ENCODE measurements around the gene C19orf33.

The C19orf33 gene

DNA sequence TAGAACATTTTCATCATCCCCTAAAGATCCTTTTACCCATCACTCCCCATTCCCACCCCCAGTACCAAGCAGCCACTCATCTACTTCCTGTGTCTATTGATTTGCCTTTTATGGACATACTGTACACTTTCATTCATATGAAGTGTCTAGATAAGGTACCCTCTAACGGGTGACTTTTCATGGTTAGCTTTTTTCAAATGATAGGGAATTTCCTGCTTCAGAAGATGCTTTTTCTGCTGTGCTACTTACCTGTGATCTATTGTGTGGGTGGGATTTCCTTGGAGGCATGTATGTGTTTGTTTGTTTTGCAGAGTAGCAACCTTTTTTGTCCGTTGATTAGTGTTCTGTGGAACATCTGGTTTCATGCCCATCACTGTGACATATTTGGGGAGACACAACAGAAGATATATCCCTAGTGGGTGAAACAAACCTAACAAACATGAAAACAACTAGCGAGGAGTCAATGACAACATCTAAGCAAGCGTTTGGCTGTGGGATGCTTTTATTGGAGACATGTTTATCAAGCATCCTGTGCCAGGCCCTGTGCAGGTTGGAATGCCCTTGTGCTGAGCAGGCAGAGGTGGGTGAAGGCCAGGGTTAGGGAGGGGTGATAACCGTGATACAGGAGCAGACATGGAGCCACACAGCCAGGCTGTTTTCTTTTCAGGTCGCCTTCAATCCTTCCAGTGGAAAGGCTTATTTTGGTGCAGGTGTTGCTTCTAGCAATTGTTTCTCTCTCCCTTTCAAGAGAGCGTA lies 22.1 kb upstream of the C19orf33 start:
- no peak overlapping the region for H3K4me3 ChIP-seq (ENCODE audit: low read depth, low read length)
- peaks cover 35% of the 10 kb centered on the region for H3K36me3 ChIP-seq (ENCODE audit: control insufficient read depth, insufficient read depth, low read length)
- H3K27ac ChIP-seq (ENCODE audit: low read depth, low read length) = no peak overlapping the region
- H3K27me3 ChIP-seq (ENCODE audit: control insufficient read depth, insufficient read depth, low read length) = no peaks in the 10 kb centered on the region
- no peaks in the 10 kb centered on the region for H3K9me3 ChIP-seq (ENCODE audit: control insufficient read depth, insufficient read depth, low read length)
- H3K9ac ChIP-seq (ENCODE audit: low read depth, low read length) = no peak overlapping the region
- no peaks in the 10 kb centered on the region for H3K4me1 ChIP-seq (ENCODE audit: control insufficient read depth, insufficient read depth, low read length)

DNA sequence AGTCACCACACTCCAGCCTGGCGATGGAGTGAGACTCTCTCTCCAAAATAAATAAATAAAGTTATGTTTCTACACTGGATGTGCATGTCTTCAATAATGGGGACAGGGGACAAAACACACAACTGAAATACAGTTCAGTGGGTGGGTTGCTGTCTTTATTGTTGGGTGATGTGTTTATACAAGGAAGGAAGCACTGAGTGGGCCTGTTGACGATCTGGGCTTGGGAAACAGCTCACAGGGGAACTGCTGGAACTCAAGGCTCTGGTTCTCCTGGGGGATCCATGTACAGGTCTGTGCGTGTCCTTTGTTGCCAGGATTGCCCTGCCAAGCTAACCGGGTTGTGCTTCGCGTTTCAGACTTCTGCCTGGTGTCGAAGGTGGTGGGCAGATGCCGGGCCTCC lies 20.8 kb upstream of the C19orf33 start:
- H3K4me1 ChIP-seq (ENCODE audit: control insufficient read depth, insufficient read depth, low read length) = no peaks in the 10 kb centered on the region
- H3K27me3 ChIP-seq (ENCODE audit: control insufficient read depth, insufficient read depth, low read length) = no peaks in the 10 kb centered on the region
- H3K9ac ChIP-seq (ENCODE audit: low read depth, low read length) = no peak overlapping the region
- H3K36me3 ChIP-seq (ENCODE audit: control insufficient read depth, insufficient read depth, low read length) = peaks cover 44% of the 10 kb centered on the region
- no peak overlapping the region for H3K27ac ChIP-seq (ENCODE audit: low read depth, low read length)
- H3K9me3 ChIP-seq (ENCODE audit: control insufficient read depth, insufficient read depth, low read length) = no peaks in the 10 kb centered on the region
- no peak overlapping the region for H3K4me3 ChIP-seq (ENCODE audit: low read depth, low read length)

DNA sequence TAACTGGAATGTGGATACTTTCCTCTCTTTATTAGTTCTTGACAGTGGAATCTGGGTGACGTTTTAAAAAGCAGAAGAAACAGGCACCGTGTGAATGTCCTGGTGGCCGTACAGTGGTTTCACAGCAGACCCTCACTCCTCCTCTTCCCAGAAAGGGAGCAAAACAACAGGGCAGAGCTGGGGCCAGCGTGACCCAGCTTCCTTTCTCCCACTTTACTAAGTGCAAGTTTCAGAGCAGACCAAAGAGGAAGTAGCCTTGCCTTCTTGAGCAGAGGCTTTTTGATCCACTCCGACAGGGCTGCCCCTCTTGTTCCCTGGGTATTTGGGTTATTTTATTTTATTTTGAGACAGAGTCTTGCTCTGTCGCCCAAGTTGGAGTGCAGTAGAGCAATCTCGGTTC lies 19.6 kb upstream of the C19orf33 start:
- Histone ChIP-seq H3K4me3 (ENCODE audit: low read depth, low read length) (no peak overlapping the region), H3K36me3 (ENCODE audit: control insufficient read depth, insufficient read depth, low read length) (peaks cover 54% of the 10 kb centered on the region), H3K27me3 (ENCODE audit: control insufficient read depth, insufficient read depth, low read length) (no peaks in the 10 kb centered on the region), H3K9ac (ENCODE audit: low read depth, low read length) (no peak overlapping the region), H3K4me1 (ENCODE audit: control insufficient read depth, insufficient read depth, low read length) (no peaks in the 10 kb centered on the region), H3K9me3 (ENCODE audit: control insufficient read depth, insufficient read depth, low read length) (no peaks in the 10 kb centered on the region), H3K27ac (ENCODE audit: low read depth, low read length) (no peak overlapping the region)

DNA sequence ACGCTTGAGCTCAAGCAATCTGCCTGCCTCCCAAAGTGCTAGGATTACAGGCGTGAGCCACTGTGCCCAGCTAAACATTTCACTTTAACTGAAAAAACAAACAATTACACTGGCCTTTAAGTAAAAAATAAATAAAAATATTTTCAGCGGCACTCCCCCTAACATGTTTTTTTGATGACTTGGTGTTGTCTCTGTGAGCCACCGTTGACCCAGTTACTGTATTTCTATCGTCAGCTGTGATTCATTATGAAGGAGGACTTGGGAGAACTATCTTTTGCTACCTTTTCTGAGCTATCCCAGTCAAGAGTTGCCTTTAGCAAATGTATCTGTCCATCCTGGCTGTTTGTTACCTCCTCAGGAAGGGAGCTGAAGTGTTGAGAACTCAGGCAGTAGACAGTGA lies 18.5 kb upstream of the C19orf33 start:
- peaks cover 57% of the 10 kb centered on the region for H3K36me3 ChIP-seq (ENCODE audit: control insufficient read depth, insufficient read depth, low read length)
- no peaks in the 10 kb centered on the region for H3K9me3 ChIP-seq (ENCODE audit: control insufficient read depth, insufficient read depth, low read length)
- H3K27me3 ChIP-seq (ENCODE audit: control insufficient read depth, insufficient read depth, low read length) = no peaks in the 10 kb centered on the region
- H3K4me1 ChIP-seq (ENCODE audit: control insufficient read depth, insufficient read depth, low read length) = no peaks in the 10 kb centered on the region
- no peak overlapping the region for H3K27ac ChIP-seq (ENCODE audit: low read depth, low read length)
- H3K9ac ChIP-seq (ENCODE audit: low read depth, low read length) = no peak overlapping the region
- no peak overlapping the region for H3K4me3 ChIP-seq (ENCODE audit: low read depth, low read length)

GRCh38 chr19:38287604-38288003 lies 16.4 kb upstream of the C19orf33 start:
- Histone ChIP-seq H3K4me1 (ENCODE audit: control insufficient read depth, insufficient read depth, low read length) (no peaks in the 10 kb centered on the region), H3K27me3 (ENCODE audit: control insufficient read depth, insufficient read depth, low read length) (no peaks in the 10 kb centered on the region), H3K4me3 (ENCODE audit: low read depth, low read length) (no peak overlapping the region), H3K27ac (ENCODE audit: low read depth, low read length) (no peak overlapping the region), H3K9me3 (ENCODE audit: control insufficient read depth, insufficient read depth, low read length) (no peaks in the 10 kb centered on the region), H3K36me3 (ENCODE audit: control insufficient read depth, insufficient read depth, low read length) (peaks cover 77% of the 10 kb centered on the region), H3K9ac (ENCODE audit: low read depth, low read length) (no peak overlapping the region)

DNA sequence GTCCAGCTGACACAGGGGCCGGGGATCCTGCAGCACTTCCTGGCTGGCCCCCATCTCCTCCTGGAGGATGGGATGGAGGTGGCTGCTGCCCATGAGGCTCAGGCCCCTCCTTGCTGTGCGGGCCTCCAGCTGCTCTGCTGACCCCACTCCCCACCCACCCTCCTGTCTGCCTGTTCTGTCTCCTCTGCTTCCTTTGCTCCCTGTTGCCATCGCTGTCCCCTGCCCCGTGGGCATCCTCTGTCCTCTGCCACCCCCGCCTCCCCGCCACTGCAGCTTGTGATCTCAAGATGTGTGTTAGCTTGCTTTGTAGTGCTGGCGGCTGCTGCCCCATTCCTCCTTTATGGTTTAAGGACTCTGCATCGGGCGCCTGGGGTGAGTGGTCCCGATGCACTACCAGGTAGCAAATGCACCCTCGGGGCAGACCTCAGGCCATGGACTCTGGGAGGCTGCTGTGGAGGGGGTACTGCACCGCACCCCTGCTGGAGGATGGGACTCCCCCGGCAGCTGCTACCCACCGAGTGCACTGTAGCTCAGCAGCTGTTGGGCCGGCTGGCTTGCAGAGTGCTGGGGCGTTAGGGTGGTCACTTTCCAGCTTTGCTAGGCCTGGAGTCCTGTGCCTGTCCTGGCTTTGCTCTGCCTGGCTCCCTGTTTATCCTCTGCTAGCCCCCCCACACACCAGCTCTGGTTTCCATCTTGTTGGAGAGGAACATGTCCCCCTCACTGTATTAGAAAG lies 15.8 kb upstream of the C19orf33 start:
- no peak overlapping the region for H3K9ac ChIP-seq (ENCODE audit: low read depth, low read length)
- no peaks in the 10 kb centered on the region for H3K4me1 ChIP-seq (ENCODE audit: control insufficient read depth, insufficient read depth, low read length)
- H3K4me3 ChIP-seq (ENCODE audit: low read depth, low read length) = no peak overlapping the region
- peaks cover 81% of the 10 kb centered on the region for H3K36me3 ChIP-seq (ENCODE audit: control insufficient read depth, insufficient read depth, low read length)
- no peaks in the 10 kb centered on the region for H3K27me3 ChIP-seq (ENCODE audit: control insufficient read depth, insufficient read depth, low read length)
- no peak overlapping the region for H3K27ac ChIP-seq (ENCODE audit: low read depth, low read length)
- H3K9me3 ChIP-seq (ENCODE audit: control insufficient read depth, insufficient read depth, low read length) = no peaks in the 10 kb centered on the region

- Histone ChIP-seq H3K4me1 (ENCODE audit: control insufficient read depth, insufficient read depth, low read length) (no peaks in the 10 kb centered on the region), H3K27me3 (ENCODE audit: control insufficient read depth, insufficient read depth, low read length) (no peaks in the 10 kb centered on the region), H3K27ac (ENCODE audit: low read depth, low read length) (no peak overlapping the region), H3K9me3 (ENCODE audit: control insufficient read depth, insufficient read depth, low read length) (no peaks in the 10 kb centered on the region), H3K36me3 (ENCODE audit: control insufficient read depth, insufficient read depth, low read length) (peaks cover 72% of the 10 kb centered on the region), H3K4me3 (ENCODE audit: low read depth, low read length) (no peak overlapping the region), H3K9ac (ENCODE audit: low read depth, low read length) (no peak overlapping the region)
These were observed 14.1 kb upstream of the C19orf33 start for GRCh38 chr19:38289955-38290354.

DNA sequence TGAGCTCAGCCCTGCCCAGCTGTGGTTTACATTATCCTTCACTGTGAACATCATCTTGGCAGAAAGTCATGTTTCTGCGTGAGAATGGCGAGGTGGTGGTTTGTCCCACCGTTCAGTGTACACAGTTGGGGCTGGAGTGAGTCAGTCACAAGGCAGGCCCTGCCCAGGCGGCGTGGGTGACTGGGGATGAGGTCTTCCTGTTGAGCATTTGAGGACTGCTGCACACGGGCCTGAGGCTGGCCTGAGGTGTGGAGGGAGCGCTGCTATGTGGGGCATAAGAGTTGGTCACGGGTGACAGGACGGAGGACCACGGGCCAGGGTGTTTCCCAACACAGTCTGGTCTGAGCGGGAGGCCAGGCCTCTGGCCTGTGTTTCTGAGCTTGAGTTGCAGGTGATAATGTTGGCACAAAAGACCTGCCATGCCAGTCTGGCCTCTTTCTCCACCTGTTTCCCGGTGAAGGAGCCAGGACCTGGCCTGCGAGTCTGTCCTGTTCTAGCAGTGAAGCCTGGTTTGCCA lies 13.4 kb upstream of the C19orf33 start:
- H3K27me3 ChIP-seq (ENCODE audit: control insufficient read depth, insufficient read depth, low read length) = no peaks in the 10 kb centered on the region
- no peak overlapping the region for H3K9ac ChIP-seq (ENCODE audit: low read depth, low read length)
- H3K36me3 ChIP-seq (ENCODE audit: control insufficient read depth, insufficient read depth, low read length) = peaks cover 65% of the 10 kb centered on the region
- H3K27ac ChIP-seq (ENCODE audit: low read depth, low read length) = no peak overlapping the region
- no peak overlapping the region for H3K4me3 ChIP-seq (ENCODE audit: low read depth, low read length)
- no peaks in the 10 kb centered on the region for H3K4me1 ChIP-seq (ENCODE audit: control insufficient read depth, insufficient read depth, low read length)
- no peaks in the 10 kb centered on the region for H3K9me3 ChIP-seq (ENCODE audit: control insufficient read depth, insufficient read depth, low read length)

DNA sequence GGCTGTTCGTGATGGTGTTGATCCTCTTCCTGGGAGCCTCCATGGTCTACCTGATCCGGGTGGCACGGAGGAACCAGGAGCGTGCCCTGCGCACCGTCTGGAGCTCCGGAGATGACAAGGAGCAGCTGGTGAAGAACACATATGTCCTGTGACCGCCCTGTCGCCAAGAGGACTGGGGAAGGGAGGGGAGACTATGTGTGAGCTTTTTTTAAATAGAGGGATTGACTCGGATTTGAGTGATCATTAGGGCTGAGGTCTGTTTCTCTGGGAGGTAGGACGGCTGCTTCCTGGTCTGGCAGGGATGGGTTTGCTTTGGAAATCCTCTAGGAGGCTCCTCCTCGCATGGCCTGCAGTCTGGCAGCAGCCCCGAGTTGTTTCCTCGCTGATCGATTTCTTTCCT lies 12.2 kb upstream of the C19orf33 start:
- H3K36me3 ChIP-seq (ENCODE audit: control insufficient read depth, insufficient read depth, low read length) = peaks cover 56% of the 10 kb centered on the region
- H3K4me3 ChIP-seq (ENCODE audit: low read depth, low read length) = no peak overlapping the region

GRCh38 chr19:38293281-38293680 lies 10.8 kb upstream of the C19orf33 start:
- Histone ChIP-seq H3K9ac (ENCODE audit: low read depth, low read length) (no peak overlapping the region), H3K27me3 (ENCODE audit: control insufficient read depth, insufficient read depth, low read length) (no peaks in the 10 kb centered on the region), H3K27ac (ENCODE audit: low read depth, low read length) (no peak overlapping the region), H3K4me3 (ENCODE audit: low read depth, low read length) (no peak overlapping the region), H3K4me1 (ENCODE audit: control insufficient read depth, insufficient read depth, low read length) (no peaks in the 10 kb centered on the region), H3K9me3 (ENCODE audit: control insufficient read depth, insufficient read depth, low read length) (no peaks in the 10 kb centered on the region), H3K36me3 (ENCODE audit: control insufficient read depth, insufficient read depth, low read length) (peaks cover 46% of the 10 kb centered on the region)

More for the DNA sequence above, 12.2 kb upstream of the C19orf33 start:
- no peaks in the 10 kb centered on the region for H3K9me3 ChIP-seq (ENCODE audit: control insufficient read depth, insufficient read depth, low read length)
- H3K9ac ChIP-seq (ENCODE audit: low read depth, low read length) = no peak overlapping the region
- no peaks in the 10 kb centered on the region for H3K27me3 ChIP-seq (ENCODE audit: control insufficient read depth, insufficient read depth, low read length)
- no peak overlapping the region for H3K27ac ChIP-seq (ENCODE audit: low read depth, low read length)
- H3K4me1 ChIP-seq (ENCODE audit: control insufficient read depth, insufficient read depth, low read length) = no peaks in the 10 kb centered on the region

DNA sequence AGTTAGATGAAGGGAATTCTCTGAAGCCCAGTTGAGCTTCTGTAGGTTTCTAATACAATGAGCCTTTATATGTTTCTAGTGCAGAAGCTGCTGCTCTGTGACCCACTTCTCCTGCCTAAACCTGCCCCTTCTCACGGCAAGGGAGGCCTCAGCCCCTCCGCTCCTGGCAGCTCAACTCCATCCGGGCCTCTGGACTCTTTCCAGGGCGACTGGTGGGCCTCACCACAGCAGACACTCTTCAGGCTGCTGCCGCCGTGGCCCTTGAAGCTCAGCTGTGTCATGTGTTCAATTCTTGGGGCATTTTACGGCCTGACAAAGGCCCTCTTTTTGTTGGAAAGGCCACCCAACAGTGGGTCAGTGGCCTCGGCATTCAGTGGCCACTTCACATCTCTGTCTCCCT lies 10.0 kb upstream of the C19orf33 start:
- H3K27ac ChIP-seq (ENCODE audit: low read depth, low read length) = no peak overlapping the region
- no peaks in the 10 kb centered on the region for H3K27me3 ChIP-seq (ENCODE audit: control insufficient read depth, insufficient read depth, low read length)

More for the DNA sequence above, 10.0 kb upstream of the C19orf33 start:
- Histone ChIP-seq H3K36me3 (ENCODE audit: control insufficient read depth, insufficient read depth, low read length) (peaks cover 38% of the 10 kb centered on the region), H3K4me1 (ENCODE audit: control insufficient read depth, insufficient read depth, low read length) (no peaks in the 10 kb centered on the region), H3K4me3 (ENCODE audit: low read depth, low read length) (no peak overlapping the region), H3K9ac (ENCODE audit: low read depth, low read length) (no peak overlapping the region), H3K9me3 (ENCODE audit: control insufficient read depth, insufficient read depth, low read length) (no peaks in the 10 kb centered on the region)

Data from HUES48 (cell line).